Smooth muscle cell (in vitro differentiated cells): ENCODE data around the gene SLC25A29. TPM values are rescaled to one million over a fixed set of nuclear protein-coding genes. Genes with fewer than 3 reads are reported as not detected.

Source experiments
- DNase-seq: peaks from one replicate; lab custom pipeline; 2025; ENCODE audit not compliant: unreplicated experiment; lab: John Stamatoyannopoulos, UW
- H2AFZ ChIP-seq: fragments of 200-600 bp; sonication (generic); 2 replicates; pipeline ENCODE4 v1.6.0; 2016; ENCODE audit warnings: antibody characterized with exemption, low read depth, mild to moderate bottlenecking
- H3F3A ChIP-seq: fragments of 200-600 bp; sonication (generic); 2 replicates; pipeline ENCODE4 v1.6.0; 2017; ENCODE audit warnings: antibody characterized with exemption, low read depth
- H3K27ac ChIP-seq: fragments of 200-600 bp; sonication (generic); 2 replicates; pipeline ENCODE4 v1.5.1; 2016; ENCODE audit warnings: low read depth, mild to moderate bottlenecking
- H3K27me3 ChIP-seq: fragments of 200-600 bp; sonication (generic); 2 replicates; pipeline ENCODE4 v1.6.1; 2016; ENCODE audit warnings: low read depth, mild to moderate bottlenecking
- H3K36me3 ChIP-seq: fragments of 200-600 bp; sonication (generic); 2 replicates; pipeline ENCODE4 v1.5.1; 2016; ENCODE audit warnings: low read depth
- H3K4me1 ChIP-seq: fragments of 200-600 bp; sonication (generic); 2 replicates; pipeline ENCODE4 v1.5.1; 2016; ENCODE audit warnings: low read depth
- H3K4me2 ChIP-seq: fragments of 200-600 bp; sonication (generic); 2 replicates; pipeline ENCODE4 v1.6.0; 2016; ENCODE audit warnings: mild to moderate bottlenecking
- H3K4me3 ChIP-seq: fragments of 200-600 bp; sonication (generic); 2 replicates; pipeline ENCODE4 v1.5.1; 2016; ENCODE audit warnings: mild to moderate bottlenecking
- H3K79me2 ChIP-seq: fragments of 200-600 bp; sonication (generic); 2 replicates; pipeline ENCODE4 v1.6.0; 2016; ENCODE audit warnings: low read depth, mild to moderate bottlenecking
- H3K9ac ChIP-seq: fragments of 200-600 bp; sonication (generic); 2 replicates; pipeline ENCODE4 v1.6.0; 2016; ENCODE audit warnings: low read depth
- H3K9me3 ChIP-seq: fragments of 200-600 bp; sonication (generic); replicated peaks from 2 replicates; pipeline ENCODE4 v1.5.1; 2016; ENCODE audit warnings: low read depth
- H4K20me1 ChIP-seq: fragments of 200-600 bp; sonication (generic); 2 replicates; pipeline ENCODE4 v1.6.0; 2016; ENCODE audit warnings: low read depth
- WGBS: methylation state at CpG from one replicate; pipeline ENCODE4 v1.1.7; 2016; ENCODE audit warnings: low lambda C conversion rate; 5-methylcytosine and 5-hydroxymethylcytosine counted together
- polyA plus RNA-seq: library from polyadenylated mRNA; unstranded; fragments of >200 nt; fragmentation: Nextera tagmentation; extraction: Ambion mirVana; gene quantifications from 2 replicates; pipeline ENCODE4 v1.2.1, GENCODE V29; 2016
- total RNA-seq: library from RNA; depleted of rRNA; stranded (reverse); fragments of >200 nt; gene quantifications from 2 replicates; pipeline ENCODE4 v1.2.3, GENCODE V29; 2014
- TF ChIP-seq, protein P1 (sequence below): fragments of 200-600 bp; sonication (generic); IDR thresholded peaks from 2 replicates; pipeline ENCODE4 v1.5.1; 2017; ENCODE audit warnings: borderline replicate concordance, mild to moderate bottlenecking, antibody characterized with exemption; ENCODE audit not compliant: insufficient read depth, poor library complexity, severe bottlenecking

The SLC25A29 gene
- total and polyA plus RNA-seq, 2 experiments from 2014 or later: 27.5 to 31.8 TPM

DNA sequence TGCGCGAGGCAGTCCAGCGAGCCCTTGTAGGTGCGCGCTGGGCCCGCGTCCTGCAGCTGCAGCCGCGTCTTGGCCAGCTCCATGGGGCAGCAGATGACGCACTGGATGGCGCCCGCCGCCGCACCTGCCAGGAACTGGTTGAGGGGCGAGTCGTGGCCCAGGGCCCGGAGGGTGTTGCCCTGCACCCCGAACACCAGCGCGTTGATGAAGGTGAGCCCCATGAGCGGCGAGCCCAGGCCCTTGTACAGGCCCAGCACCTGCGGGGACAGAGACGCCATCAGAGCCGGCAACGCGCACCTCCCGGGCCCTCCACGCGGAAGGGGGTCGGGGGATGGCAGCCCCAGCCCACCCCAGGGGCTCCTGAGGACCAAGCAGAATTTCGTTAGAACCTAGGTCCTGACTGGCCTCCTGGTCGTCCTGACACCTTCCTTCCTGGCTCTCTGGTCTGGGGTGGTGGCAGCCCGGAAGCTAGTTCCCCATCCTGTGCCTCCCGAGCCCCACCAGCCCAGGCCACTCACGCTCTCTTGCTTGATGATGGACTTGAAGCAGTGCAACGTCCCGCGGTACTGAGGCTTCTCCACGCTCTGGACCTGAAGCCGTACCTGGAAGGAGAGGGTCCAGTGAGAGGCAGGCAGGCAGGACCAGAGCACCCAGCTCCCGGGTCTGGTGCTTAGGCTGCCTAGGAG, 13.3 kb downstream of the SLC25A29 start:
- H3K4me2 ChIP-seq: no peak overlapping the region
- H2AFZ ChIP-seq: no peak overlapping the region

DNA sequence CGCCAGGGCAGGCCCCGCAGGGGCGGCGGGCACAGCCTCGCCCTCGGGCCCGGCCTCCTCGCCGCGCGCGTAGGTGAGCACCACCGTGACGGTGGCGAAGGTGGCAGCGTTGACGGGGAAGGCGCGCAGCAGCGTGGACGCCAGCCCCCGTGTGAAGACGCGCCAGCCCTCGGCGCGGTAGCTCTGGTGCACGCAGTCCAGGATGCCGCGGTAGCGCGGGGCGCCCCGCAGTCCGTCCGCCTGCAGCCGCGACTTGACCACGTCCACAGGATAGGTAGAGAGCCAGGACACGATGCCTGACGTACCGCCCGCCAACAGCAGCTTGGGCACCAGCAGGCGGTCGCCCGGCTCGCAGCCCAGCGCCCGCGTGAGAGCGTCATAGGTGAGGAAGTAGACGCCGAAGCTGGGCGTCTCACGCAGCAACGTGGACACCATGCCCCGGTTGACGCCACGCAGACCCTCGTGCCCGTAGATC, 13.9 kb downstream of the SLC25A29 start:
- H3K9ac ChIP-seq: no peak overlapping the region
- no peaks in the 10 kb centered on the region for H3K27me3 ChIP-seq
- no peak overlapping the region for H3K4me3 ChIP-seq
- no peaks in the 10 kb centered on the region for H3K79me2 ChIP-seq
- no peaks in the 10 kb centered on the region for H3F3A ChIP-seq
- no peaks in the 10 kb centered on the region for H3K4me1 ChIP-seq
- TF ChIP-seq, protein P1, sequence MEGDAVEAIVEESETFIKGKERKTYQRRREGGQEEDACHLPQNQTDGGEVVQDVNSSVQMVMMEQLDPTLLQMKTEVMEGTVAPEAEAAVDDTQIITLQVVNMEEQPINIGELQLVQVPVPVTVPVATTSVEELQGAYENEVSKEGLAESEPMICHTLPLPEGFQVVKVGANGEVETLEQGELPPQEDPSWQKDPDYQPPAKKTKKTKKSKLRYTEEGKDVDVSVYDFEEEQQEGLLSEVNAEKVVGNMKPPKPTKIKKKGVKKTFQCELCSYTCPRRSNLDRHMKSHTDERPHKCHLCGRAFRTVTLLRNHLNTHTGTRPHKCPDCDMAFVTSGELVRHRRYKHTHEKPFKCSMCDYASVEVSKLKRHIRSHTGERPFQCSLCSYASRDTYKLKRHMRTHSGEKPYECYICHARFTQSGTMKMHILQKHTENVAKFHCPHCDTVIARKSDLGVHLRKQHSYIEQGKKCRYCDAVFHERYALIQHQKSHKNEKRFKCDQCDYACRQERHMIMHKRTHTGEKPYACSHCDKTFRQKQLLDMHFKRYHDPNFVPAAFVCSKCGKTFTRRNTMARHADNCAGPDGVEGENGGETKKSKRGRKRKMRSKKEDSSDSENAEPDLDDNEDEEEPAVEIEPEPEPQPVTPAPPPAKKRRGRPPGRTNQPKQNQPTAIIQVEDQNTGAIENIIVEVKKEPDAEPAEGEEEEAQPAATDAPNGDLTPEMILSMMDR: no peak
- no peak overlapping the region for H3K4me2 ChIP-seq
- DNase-seq: no peak
- H3K27ac ChIP-seq: no peak overlapping the region
- WGBS: 96% methylated on average over 47 of the region's 61 CpGs
- H4K20me1 ChIP-seq: peaks cover 3% of the 10 kb centered on the region
- no peaks in the 10 kb centered on the region for H3K36me3 ChIP-seq
- no peak overlapping the region for H2AFZ ChIP-seq
- H3K9me3 ChIP-seq: no peaks in the 10 kb centered on the region

More for the DNA sequence above, 13.3 kb downstream of the SLC25A29 start:
- peaks cover 8% of the 10 kb centered on the region for H4K20me1 ChIP-seq
- TF ChIP-seq, protein P1: no peak
- no peaks in the 10 kb centered on the region for H3K79me2 ChIP-seq
- no peaks in the 10 kb centered on the region for H3K4me1 ChIP-seq
- DNase-seq: no peak
- H3K36me3 ChIP-seq: no peaks in the 10 kb centered on the region
- WGBS: 97% methylated on average over 42 of the region's 42 CpGs
- no peak overlapping the region for H3K27ac ChIP-seq
- H3F3A ChIP-seq: no peaks in the 10 kb centered on the region
- no peaks in the 10 kb centered on the region for H3K27me3 ChIP-seq
- no peaks in the 10 kb centered on the region for H3K9me3 ChIP-seq
- H3K4me3 ChIP-seq: no peak overlapping the region
- no peak overlapping the region for H3K9ac ChIP-seq

DNA sequence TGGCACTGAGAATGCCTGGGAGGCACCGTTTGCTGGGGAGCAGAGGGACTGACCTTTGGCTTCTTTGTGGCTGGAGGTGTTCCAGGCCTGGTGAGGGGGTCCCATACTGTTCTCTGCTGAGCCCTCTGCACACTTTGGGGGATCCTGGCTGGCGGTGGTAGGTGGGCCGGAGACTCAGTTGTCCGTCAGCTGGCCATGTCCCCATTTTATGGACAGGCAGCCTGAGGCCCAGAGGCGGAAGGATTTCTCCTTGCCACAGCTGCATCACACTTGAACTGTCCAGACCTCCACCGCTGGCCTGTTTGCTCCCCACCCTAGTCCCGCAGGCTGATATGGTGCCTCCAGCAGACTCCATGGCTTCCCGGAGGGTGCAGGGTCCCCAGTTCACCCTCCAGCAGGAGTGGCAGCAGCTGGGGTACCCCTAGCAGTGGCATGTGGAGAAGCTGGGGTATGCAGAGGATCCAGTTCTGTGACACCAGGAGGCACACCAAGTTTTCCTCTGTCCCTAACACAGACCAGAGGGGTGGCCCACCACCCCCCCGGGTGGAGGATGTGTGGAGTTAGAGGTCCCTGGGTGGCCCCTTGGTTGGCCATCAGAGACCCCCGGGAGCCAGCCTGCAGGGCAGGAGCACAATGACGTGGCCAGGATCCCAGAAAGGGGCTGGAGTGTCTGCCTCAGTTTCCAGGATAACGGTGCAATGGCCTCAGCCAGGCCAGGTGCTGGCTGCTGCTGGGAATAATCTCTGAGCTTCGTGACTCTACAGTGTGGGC, 14.8 kb downstream of the SLC25A29 start:
- no peak overlapping the region for H3K9ac ChIP-seq
- WGBS: 95% methylated on average over 13 of the region's 13 CpGs
- H3K36me3 ChIP-seq: no peaks in the 10 kb centered on the region

More for the DNA sequence above, 14.8 kb downstream of the SLC25A29 start:
- Histone ChIP-seq H3F3A (no peaks in the 10 kb centered on the region), H3K27ac (no peak overlapping the region), H3K27me3 (no peaks in the 10 kb centered on the region), H4K20me1 (no peaks in the 10 kb centered on the region), H3K4me3 (no peak overlapping the region), H3K79me2 (no peaks in the 10 kb centered on the region), H2AFZ (no peak overlapping the region), H3K4me2 (no peak overlapping the region), H3K4me1 (no peaks in the 10 kb centered on the region), H3K9me3 (no peaks in the 10 kb centered on the region)
- DNase-seq: no peak
- TF ChIP-seq, protein P1: no peak
